Measurements from ENCODE around the gene SHROOM1. TPM values are rescaled to one million over a fixed set of nuclear protein-coding genes. Genes with fewer than 3 reads are reported as not detected.

The SHROOM1 gene
- total RNA-seq, 1 experiment from 2014 or later = 13.5 TPM

- ChIA-PET CTCF (no interaction called here), POLR2A (interaction anchor here (0.8 kb wide), 1 partner anchor 15 kb away, joined by 5 read pairs; no protein-coding TSS in a partner anchor)
- Histone ChIP-seq H3K9me3 (ENCODE audit: control insufficient read depth, insufficient read depth, low read depth, low read length) (no peaks in the 10 kb centered on the region), H3K4me1 (ENCODE audit: control insufficient read depth, insufficient read depth, low read length) (peaks cover 4% of the 10 kb centered on the region; the same call in 1 of the 2 replicates), H3K27ac (ENCODE audit: low read length) (no peak overlapping the region), H3K36me3 (ENCODE audit: control insufficient read depth, insufficient read depth, low read length) (no peaks in the 10 kb centered on the region), H3K4me3 (ENCODE audit: low read depth in 2 of 2, low read length in 2 of 2) (no peak overlapping the region), H3K27me3 (ENCODE audit: control insufficient read depth, insufficient read depth, low read length) (no peaks in the 10 kb centered on the region)
- no TSS peak for BruUV-seq (replicated peaks)
- ATAC-seq (no peak), DNase-seq (ENCODE audit: low read depth, low spot score) (no peak)
- TF ChIP-seq SIN3A (IDR thresholded peaks at IDR 0.05; ENCODE audit: borderline replicate concordance, insufficient read depth, low read depth, low read length) = no peak
- TF ChIP-seq CTCF (IDR thresholded peaks at IDR 0.05) = no peak
- TF ChIP-seq TCF7L2 (IDR thresholded peaks at IDR 0.05; ENCODE audit: low read depth, low read length) = no peak
- no peak for TF ChIP-seq REST (IDR thresholded peaks at IDR 0.05; ENCODE audit: insufficient read depth in 1 of 2, low read depth in 2 of 2, low read length in 1 of 2)
- TF ChIP-seq POLR2AphosphoS5 (IDR thresholded peaks at IDR 0.05; ENCODE audit: low read depth, low read length) = no peak
- in situ Hi-C loops (cut with HindIII; ENCODE audit: low pct_unique_long_range_greater_than_20kb, low sequenced_read_pairs) = no loop called here
- intact Hi-C loops (cut with micrococcal nuclease; ENCODE audit: unreplicated experiment) = no loop called here
Measured at GRCh38 chr5:132860742-132861141, 30.3 kb upstream of the SHROOM1 start.

GRCh38 chr5:132859889-132860437 is 29.5 kb upstream of the SHROOM1 start:
- H3K27me3 ChIP-seq (ENCODE audit: control insufficient read depth, insufficient read depth, low read length) = no peaks in the 10 kb centered on the region
- intact Hi-C loops (cut with micrococcal nuclease; ENCODE audit: unreplicated experiment) (no loop called here), in situ Hi-C loops (cut with HindIII; ENCODE audit: low pct_unique_long_range_greater_than_20kb, low sequenced_read_pairs) (no loop called here)
- no peak overlapping the region for H3K27ac ChIP-seq (ENCODE audit: low read length)
- BruUV-seq (replicated peaks) = no TSS peak
- DNase-seq (ENCODE audit: low read depth, low spot score) (no peak), ATAC-seq (no peak)
- H3K36me3 ChIP-seq (ENCODE audit: control insufficient read depth, insufficient read depth, low read length) = no peaks in the 10 kb centered on the region
- no peaks in the 10 kb centered on the region for H3K9me3 ChIP-seq (ENCODE audit: control insufficient read depth, insufficient read depth, low read depth, low read length)
- POLR2A ChIA-PET = no interaction called here
- no peak for TF ChIP-seq CTCF (IDR thresholded peaks at IDR 0.05)
- TF ChIP-seq SIN3A (IDR thresholded peaks at IDR 0.05; ENCODE audit: borderline replicate concordance, insufficient read depth, low read depth, low read length) = no peak
- no peak for TF ChIP-seq TCF7L2 (IDR thresholded peaks at IDR 0.05; ENCODE audit: low read depth, low read length)
- no peak for TF ChIP-seq POLR2AphosphoS5 (IDR thresholded peaks at IDR 0.05; ENCODE audit: low read depth, low read length)
- H3K4me1 ChIP-seq (ENCODE audit: control insufficient read depth, insufficient read depth, low read length) = no peaks in the 10 kb centered on the region
- CTCF ChIA-PET = interaction anchor here (0.6 kb wide), 1 partner anchor 29 kb away, joined by 9 read pairs; the partner anchor contains the start of gene SHROOM1
- no peak overlapping the region for H3K4me3 ChIP-seq (ENCODE audit: low read depth in 2 of 2, low read length in 2 of 2)
